HFFc6 (cell line): ENCODE measurements around the gene PTPRN2. TPM values are rescaled to one million over a fixed set of nuclear protein-coding genes. Genes with fewer than 3 reads are reported as not detected.

ENCODE experiments used
- DNase-seq: peaks from one replicate; pipeline ENCODE4 v3.0.0-alpha.2; 2018
- H3K27ac Mint-ChIP-seq: 2 replicates; pipeline ENCODE4 v1.8.0; 2020; ENCODE audit warnings: mild to moderate bottlenecking, mixed read lengths
- H3K27me3 Mint-ChIP-seq: 2 replicates; pipeline ENCODE4 v1.8.0; 2021; ENCODE audit warnings: mild to moderate bottlenecking, moderate library complexity, mixed read lengths; ENCODE audit not compliant: insufficient read depth
- H3K36me3 Mint-ChIP-seq: 2 replicates; pipeline ENCODE4 v1.8.0; 2021; ENCODE audit warnings: low read depth, mixed read lengths
- H3K4me1 Mint-ChIP-seq: 2 replicates; pipeline ENCODE4 v1.8.0; 2020; ENCODE audit warnings: low read depth, mixed read lengths
- H3K4me3 Mint-ChIP-seq: 2 replicates; pipeline ENCODE4 v1.8.0; 2020; ENCODE audit warnings: mild to moderate bottlenecking, moderate library complexity, mixed read lengths
- H3K9me3 Mint-ChIP-seq: 2 replicates; pipeline ENCODE4 v1.8.0; 2020; ENCODE audit warnings: mild to moderate bottlenecking, mixed read lengths
- CTCF ChIP-seq: fragments of 200-600 bp; sonication (generic); IDR thresholded peaks from 2 replicates; pipeline ENCODE4 v1.5.0; 2021; ENCODE audit warnings: antibody characterized with exemption, mild to moderate bottlenecking
- total RNA-seq, 6 experiments: library from RNA; stranded (reverse); fragmentation: NEBNext Ultra II Directional; extraction: Animal tissue kit (Norgen Biotek cat#: 25700); gene quantifications; 2 replicates in 1 of 6; 3 replicates in 5 of 6; pipeline ENCODE4 v1.2.3, GENCODE V29; 2021

The PTPRN2 gene
- total RNA-seq, 6 experiments from 2014 or later, result 0.05 to 0.27 (median 0.23) TPM

GRCh38 chr7:158468181-158468580, 119.4 kb downstream of the PTPRN2 start:
- Mint-ChIP-seq H3K27ac (no peak overlapping the region), H3K4me3 (no peak overlapping the region), H3K9me3 (peaks cover 36% of the 10 kb centered on the region), H3K4me1 (no peaks in the 10 kb centered on the region), H3K36me3 (no peaks in the 10 kb centered on the region), H3K27me3 (no peaks in the 10 kb centered on the region; the same call in 1 of the 2 replicates)
- no peak for DNase-seq
- TF ChIP-seq CTCF, result no peak

DNA sequence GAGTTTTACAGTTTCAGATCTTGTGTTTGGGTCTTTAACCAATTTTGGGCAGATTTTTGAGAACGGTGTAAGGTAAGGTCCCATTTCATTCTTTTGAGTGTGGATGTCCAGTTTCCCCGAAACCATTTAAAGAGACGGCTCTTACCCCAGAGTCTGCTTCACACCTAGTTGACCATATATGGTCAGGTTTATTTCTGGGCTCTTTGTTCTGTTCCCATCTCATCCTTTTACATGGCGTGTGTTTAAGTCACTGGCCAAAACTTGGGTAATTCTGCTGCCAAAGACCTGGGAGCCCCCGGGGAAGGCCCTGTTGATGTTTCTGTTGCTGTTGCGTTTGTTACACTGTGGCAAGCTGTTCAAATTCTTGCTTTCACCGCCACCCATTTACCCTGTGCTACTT, 120.1 kb downstream of the PTPRN2 start:
- no peaks in the 10 kb centered on the region for H3K4me1 Mint-ChIP-seq
- peaks cover 38% of the 10 kb centered on the region for H3K9me3 Mint-ChIP-seq
- no peak for DNase-seq
- no peak for TF ChIP-seq CTCF
- no peaks in the 10 kb centered on the region; the same call in 1 of the 2 replicates for H3K27me3 Mint-ChIP-seq
- H3K36me3 Mint-ChIP-seq, result no peaks in the 10 kb centered on the region
- no peak overlapping the region for H3K27ac Mint-ChIP-seq
- no peak overlapping the region for H3K4me3 Mint-ChIP-seq

GRCh38 chr7:158463317-158463716, 124.3 kb downstream of the PTPRN2 start:
- peaks cover 42% of the 10 kb centered on the region for H3K9me3 Mint-ChIP-seq
- no peak overlapping the region for H3K4me3 Mint-ChIP-seq
- H3K36me3 Mint-ChIP-seq, result no peaks in the 10 kb centered on the region
- H3K4me1 Mint-ChIP-seq, result no peaks in the 10 kb centered on the region
- no peak overlapping the region for H3K27ac Mint-ChIP-seq
- no peak for TF ChIP-seq CTCF
- no peak for DNase-seq
- H3K27me3 Mint-ChIP-seq, result no peaks in the 10 kb centered on the region; the same call in 1 of the 2 replicates

DNA sequence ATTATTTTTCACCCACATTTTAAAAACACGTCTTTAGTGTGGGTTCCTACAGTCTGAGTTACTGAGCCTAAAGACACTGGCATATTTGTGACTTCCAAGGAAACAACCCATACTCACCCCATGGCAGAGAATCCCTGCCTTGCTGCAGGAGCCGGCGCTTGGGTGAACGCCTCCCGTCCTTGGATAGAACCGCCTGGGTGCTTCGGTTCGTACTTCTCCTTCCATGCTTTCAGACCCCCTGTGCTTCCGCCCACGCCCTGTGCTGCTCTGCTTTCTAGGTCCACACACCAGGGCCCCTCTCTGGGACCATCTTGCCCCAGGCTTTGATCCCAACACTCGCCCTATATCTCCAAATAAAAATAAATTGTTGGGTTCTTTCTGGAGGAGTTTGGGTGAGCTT, 125.8 kb downstream of the PTPRN2 start:
- Mint-ChIP-seq H3K27ac (no peak overlapping the region), H3K36me3 (peaks cover 3% of the 10 kb centered on the region; the same call in 1 of the 2 replicates), H3K4me1 (no peaks in the 10 kb centered on the region), H3K27me3 (no peaks in the 10 kb centered on the region; the same call in 1 of the 2 replicates), H3K4me3 (no peak overlapping the region), H3K9me3 (peaks cover 55% of the 10 kb centered on the region)
- TF ChIP-seq CTCF, result no peak
- DNase-seq, result no peak

DNA sequence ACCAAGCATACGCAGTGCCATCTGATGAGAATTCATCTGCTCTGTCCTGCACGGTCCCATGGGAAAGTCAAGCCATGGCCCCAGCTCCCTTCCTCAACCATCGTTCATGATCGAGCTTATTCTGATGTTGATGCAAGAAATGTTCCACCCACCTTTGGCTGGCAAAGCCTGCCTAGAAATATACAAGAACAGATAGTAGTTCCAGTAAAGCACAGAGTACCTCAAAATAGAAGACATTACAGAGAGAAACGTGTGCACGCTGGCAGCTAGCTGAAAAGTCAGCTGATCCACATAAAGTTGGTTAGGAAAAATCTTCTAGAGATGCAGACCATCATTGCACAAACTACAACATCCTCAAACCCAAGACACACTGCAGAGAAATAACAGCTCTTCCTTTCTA, 127.0 kb downstream of the PTPRN2 start:
- Mint-ChIP-seq H3K4me1 (no peaks in the 10 kb centered on the region), H3K27me3 (no peaks in the 10 kb centered on the region; the same call in 1 of the 2 replicates), H3K27ac (no peak overlapping the region), H3K9me3 (peaks cover 62% of the 10 kb centered on the region), H3K36me3 (peaks cover 7% of the 10 kb centered on the region; the same call in 1 of the 2 replicates), H3K4me3 (no peak overlapping the region)
- DNase-seq, result no peak
- no peak for TF ChIP-seq CTCF
